ENCODE measurements around the gene PLPP1.
"Not testable (repeated sequence)": the region's sequence is repeated elsewhere in the genome, so short reads cannot be mapped to it uniquely, and the experiment has no call there.

The PLPP1 gene

DNA sequence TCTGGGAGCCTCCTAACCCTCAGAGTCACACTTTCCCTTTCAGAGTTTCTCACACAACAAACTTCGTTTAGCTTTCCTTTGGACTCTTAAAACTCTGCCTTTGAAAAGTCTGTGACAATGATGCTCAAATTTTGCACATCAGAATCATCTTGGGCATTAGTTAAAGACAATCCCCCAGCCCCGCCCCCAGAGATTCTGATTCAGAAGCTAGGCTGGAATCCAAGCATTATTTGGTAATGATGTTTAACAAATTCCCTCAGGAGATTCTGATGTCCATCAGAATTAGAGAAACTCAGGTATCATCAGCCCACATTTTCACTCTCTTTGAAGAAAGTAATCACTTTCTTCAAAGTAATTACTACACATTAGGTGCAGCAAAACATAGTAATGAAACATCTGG, 9.6 kb upstream of the PLPP1 start:
- DNase-seq: no peak

GRCh38 chr5:55541056-55541635, 6.4 kb upstream of the PLPP1 start:
- no peak for DNase-seq

GRCh38 chr5:55540525-55540924, 5.8 kb upstream of the PLPP1 start:
- no peak for DNase-seq

DNA sequence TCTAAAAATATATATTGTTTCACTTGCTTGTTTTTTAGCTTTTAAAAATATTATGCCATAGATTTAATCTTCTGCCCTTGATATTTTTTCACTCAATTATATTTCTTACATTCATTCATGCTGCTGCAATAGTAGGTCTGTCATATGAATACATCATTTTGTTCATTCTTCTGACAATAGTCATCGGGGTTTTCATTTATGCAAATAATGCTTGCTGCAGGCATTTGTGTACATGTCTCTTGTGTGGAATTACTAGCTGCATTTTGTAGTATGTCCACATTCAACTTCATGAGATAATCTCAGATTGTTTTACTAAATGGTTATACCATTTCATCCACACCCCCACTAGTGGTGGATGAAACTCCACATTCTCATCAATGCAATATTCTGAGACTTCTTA, 5.3 kb upstream of the PLPP1 start:
- DNase-seq: no peak

DNA sequence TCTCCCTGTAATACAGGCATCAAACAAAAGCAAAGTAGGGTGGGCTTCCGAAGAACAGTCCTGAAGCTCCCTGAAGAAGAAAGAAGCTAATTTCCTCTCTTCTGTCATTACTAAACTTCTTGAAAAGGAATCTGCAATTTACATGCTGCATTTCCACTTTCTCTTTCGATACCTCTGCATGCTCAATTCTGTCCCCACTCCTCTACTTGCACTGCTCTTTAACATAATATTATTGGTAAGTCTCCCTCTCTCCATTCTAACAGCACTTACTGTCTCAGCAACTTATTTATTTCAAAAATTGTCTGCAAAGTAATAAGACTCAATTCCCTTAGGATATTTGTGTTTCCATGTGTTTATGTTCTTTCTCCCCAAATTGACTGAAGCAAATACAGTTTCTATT, 3.9 kb upstream of the PLPP1 start:
- DNase-seq: no peak

DNA sequence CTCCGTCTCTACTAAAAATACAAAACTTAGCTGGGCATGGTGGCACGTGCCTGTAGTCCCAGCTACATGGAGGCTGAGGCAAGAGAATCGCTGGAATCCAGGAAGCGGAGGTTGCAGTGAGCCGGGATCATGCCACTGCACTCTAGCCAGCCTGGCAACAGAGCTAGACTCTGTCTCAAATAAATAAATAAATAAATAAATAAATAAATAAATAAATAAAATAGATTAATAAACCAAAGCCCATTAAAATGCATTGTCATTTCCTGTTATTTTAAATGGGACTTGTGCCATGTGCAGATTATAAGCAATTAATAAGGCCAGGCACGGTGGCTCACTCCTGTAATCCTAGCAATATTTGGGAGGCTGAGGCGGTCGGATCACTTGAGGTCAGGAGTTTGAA, 2.6 kb upstream of the PLPP1 start:
- DNase-seq: not testable (repeated sequence)

DNA sequence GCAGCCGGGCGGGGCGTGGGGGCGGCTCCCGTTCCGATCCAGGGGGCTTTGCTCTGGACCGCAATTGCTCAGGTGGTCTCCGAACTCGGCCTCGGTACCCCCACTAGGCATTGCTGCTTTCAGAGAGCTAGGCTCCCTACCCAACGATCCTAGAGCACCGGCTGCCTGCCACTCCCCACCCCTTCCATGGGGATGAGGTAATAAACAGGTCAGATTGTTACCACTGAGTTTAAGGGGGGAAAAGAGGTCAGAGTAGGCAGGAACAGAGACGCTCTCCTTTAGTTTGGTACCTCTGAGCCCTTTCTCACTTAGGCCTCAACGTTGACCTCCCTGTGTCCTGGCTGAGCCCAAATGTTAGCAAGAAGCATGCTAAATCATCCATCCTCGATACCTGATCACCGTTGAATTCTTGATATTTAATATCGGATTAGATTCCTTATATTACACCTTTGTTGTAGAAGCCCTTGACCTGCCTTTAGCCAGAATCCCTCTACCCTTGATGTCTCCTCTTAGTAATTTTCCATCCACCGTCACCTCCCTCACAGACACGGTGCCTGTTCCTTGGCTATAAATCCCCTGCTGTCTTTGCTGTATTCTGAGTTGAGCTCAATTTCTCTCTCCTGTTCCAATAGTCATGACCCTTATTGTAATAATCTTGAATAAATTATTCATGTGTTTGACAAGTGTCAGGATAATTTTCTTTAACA, 588 bp upstream of the PLPP1 start:
- DNase-seq: no peak

DNA sequence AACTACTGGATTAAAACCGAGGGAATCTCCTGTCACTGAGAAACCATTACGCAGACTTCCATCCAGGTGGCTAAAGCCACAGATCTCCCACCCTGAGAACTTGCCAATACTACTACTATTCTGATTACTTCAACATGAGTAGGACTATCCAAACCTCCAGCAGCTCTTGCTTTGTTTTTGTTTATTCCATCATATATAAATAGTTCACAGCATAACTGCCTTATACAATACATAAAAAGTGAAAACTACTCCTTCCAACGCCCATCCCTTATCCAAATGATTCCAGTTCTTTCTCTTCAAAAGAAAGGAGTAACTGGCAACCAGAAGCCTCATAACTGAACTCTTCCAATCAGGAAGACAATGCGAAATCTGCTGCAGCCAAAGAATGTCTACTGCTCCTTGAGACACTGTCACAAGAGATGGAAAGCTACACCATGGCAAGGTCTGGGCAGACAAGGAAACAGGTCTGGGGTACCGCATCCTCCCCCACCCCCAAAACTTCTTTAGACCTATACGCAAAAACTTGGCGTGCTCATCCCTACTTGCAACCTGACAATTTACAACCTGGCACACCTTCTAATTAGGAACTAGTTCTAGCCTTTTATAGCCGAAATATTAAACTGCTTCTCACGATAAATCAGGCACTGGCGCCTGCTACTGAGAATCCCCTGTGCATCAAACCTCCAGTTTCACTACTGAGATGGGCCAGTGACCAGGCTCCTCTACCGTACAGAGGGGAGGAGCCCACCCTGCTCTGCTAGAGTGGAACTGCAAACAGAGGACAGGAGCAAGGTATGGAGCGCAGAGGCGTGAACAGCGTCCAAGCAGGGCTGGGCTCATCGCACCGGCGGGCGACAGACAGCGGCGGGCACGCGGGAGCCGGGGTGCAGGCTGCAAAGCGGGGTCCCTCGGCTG, 986 bp downstream of the PLPP1 start:
- DNase-seq: no peak

GRCh38 chr5:55530669-55531068, 4.1 kb downstream of the PLPP1 start:
- no peak for DNase-seq

GRCh38 chr5:55524816-55525215, 9.9 kb downstream of the PLPP1 start:
- DNase-seq: no peak

DNA sequence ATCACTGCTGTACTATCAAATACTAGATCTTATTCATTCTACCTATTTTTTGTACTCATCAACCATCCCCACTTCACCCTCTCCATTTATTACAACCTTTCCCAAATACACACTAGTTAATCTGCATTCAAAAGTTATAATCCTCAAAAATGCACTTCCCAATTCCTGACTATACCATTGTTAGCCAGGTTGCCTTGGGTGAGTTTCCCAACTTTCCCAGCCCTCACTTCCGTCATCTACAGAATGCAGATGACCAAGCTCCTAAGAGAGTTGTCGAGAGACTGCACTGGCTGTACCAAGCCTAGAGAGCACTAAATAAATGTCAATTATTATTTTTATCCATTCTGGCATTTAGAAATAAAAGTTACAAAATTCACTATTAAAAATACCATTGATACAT, 11.5 kb downstream of the PLPP1 start:
- DNase-seq: no peak

- no peak for DNase-seq
Measured at GRCh38 chr5:55521881-55522280, 12.9 kb downstream of the PLPP1 start.

DNA sequence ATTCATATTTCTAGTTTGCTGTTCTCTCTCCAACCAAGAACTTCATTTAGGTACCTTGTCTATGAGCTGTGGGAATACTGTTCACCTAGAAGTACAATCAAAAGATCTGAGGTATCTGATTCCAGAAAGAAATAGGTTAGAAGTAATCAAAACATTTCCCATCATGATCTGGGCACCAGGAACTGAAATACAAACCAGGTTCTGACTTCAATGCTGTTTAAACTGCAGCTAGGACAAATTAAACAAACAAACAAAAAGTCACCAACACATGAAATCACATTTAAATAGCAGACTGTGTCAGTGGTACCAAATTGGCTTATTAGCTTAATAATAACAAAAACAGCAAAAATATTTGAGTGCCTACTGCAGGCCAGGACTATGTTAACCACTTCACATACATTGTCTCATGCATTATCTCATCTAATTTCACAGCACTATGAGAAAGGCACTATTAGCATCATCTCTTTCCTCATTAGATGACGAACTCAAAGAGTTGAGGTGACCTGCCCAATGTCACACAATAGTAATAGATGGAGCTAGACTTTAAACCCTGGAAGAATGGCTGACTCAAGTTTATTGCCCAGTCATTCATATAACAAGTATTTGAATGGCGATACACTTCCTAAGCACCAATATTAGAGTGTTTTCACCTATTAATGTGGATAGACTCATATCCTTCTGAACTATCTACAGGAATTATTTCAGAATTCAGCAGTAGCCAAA, 14.5 kb downstream of the PLPP1 start:
- no peak for DNase-seq

GRCh38 chr5:55518831-55519390, 15.9 kb downstream of the PLPP1 start:
- DNase-seq: no peak

- no peak for DNase-seq
Measured at GRCh38 chr5:55517804-55518203, 17.0 kb downstream of the PLPP1 start.

GRCh38 chr5:55511010-55511409, 23.8 kb downstream of the PLPP1 start:
- DNase-seq: no peak

DNA sequence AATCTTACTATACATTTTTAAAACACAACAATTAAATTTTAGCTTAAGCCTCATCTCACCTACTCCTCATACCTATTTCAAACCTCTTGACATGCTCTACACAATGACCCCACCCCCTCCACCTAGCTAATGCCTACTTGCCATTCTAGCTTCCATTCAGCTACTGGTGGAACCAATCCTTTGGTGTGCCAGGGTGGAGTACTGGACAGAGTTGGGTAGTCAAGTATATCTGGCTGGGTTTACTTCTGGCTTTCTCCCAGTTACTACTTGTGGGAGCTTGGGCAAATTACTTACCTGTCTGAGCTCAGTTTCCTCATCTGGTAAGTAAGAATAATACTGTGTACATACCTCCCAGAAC, 24.3 kb downstream of the PLPP1 start:
- DNase-seq: no peak

DNA sequence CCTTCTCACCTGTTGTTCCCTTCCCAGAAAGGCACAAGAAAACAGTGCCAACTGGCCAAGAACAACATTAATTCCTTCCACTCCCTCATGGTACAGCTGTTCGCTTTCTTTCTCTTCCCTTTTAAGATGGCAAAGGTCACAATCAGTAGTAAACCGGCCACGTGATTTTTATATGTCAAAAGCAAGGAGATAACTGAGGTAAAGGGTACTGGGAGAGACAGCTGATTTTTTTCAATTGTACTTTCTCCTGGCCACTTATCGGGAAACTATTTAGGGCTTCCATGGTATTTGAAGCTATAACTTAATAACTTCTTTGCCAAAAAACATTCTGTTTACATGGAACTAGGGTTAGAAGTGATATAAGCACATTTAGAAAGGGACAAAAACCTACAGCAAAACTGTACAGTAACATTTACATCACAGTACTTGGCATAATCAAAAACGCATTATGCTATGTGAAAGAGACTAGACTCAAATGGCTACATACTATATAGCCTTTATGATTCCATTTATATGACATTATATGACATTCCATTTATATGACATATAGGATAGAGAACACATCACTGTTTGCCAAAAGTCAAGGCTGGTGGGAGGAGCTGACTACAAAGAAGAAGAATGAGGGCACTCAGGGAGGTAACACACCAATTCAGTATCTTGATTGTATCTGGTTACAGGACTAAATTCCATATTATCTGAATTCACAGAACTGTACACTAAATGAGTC, 24.8 kb downstream of the PLPP1 start:
- no peak for DNase-seq

DNA sequence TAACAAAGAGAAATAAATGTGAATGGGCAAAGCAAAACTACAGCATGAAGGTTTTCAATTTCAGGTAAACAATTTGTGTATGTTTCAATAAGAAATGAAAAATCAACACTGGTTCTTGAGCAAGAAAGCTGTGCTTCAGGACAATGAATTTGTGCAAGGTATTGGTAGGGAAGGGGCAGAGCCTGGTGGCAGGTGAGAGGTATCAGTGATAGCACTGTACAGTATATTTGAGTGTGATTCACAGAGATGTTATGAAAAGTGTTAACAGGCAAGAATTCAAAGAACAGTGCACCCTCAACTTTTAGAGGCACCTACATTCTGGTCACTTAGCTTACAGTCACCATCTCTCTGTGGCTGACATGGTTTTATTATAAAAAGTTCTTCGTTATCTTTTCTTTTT, 25.7 kb downstream of the PLPP1 start:
- no peak for DNase-seq

DNA sequence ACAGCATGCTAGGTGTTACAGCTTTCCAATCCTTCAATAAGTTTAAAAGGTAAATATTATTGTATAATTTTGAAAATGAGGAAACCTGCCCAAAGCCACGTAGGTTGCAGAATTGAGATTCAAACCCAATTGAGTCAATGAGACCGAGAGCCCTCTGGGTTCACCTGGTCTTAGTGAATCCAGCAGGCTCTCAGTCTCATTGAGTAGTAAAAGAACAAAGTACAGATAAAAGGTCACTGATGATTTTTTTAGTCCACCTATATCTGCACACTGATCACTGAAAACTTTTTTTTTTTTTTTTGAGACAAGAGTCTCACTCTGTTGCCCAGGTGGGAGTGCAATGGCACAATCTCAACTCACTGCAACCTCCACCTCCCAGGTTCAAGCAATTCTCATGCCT, 27.2 kb downstream of the PLPP1 start:
- DNase-seq: no peak

- not testable (repeated sequence) for DNase-seq
Measured at GRCh38 chr5:55505711-55506110, 29.1 kb downstream of the PLPP1 start.

GRCh38 chr5:55503917-55504316, 30.8 kb downstream of the PLPP1 start:
- DNase-seq: not testable (repeated sequence)
